NCI-H187 treated with DMSO at 0.1 percent for 48 hours (cell line): ENCODE results near the gene PCBP4.
"Not testable (repeated sequence)": the region's sequence is repeated elsewhere in the genome, so short reads cannot be mapped to it uniquely, and the experiment has no call there.

Experiments
- DNase-seq: peaks from one replicate; lab custom pipeline; 2025; lab: John Stamatoyannopoulos, UW

Gene PCBP4

DNA sequence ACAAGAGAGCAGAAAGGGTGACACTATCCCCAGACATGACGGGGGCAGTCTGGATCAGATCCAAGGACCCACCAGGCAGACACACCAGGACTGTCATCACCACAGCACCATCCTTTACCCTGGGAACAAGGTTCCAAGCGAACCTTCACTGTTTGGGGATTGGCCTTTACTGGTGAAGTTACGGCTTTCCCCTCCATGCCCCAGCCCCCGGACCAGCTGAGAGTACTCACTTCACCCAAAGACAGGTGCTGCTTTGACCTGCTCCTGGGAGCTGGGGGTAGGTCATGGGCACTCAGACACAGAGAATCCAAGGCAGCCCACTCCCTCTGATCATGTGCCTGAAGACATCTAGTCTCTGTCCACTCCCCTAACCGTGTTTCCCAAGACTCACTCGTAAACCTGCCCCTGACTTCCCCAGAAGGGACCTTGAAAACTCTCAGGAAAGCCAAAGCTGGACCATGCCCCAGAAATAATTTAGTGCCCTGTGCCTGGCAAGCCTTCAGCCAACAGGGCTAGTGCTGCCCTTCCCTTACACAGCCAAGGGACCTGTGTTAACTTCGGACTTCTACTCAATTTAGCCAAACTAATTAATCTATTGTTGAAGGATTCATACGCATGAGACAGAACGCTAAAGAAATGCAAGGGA is 28.4 kb downstream of the PCBP4 start:
- no peak for DNase-seq

DNA sequence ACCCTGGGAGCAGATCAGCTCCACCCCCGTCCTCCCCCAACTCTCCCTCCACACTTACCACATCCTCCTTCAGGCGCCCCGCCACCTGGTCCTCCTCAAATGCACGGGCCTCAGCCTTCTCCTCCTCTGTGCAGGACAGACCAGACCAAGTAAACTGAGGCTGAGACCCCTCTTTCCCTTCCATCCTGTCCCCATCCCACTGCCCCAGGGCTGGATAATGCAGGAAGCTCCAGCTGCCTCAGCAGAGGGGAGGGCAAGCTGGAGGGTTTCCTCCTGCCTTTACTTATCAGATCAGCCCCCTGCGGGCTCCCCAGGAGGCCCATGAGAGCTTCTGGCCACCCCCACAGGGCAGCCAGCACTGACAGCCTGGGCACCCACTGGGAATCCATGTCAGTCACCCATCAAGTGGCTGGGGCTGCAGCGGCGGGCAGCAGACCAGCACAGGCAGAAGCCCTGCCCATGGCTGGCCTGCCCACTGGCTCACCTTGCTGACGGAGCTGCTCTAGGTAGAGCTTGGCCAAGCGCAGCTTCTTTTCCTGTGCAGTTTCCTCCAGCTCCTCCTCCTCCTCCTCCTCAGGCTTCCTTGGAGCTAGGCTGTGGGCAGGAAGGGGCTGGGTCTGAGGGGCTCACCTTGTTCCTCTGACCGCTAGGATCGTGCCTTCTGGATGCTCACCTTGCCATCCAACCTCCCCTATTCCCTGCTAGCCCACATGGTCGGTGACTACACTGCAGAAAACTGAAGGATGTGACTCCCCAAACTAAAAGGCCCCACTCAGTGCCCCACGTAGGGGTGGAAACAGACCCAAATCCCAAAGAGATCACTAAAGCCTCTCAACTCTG is 29.4 kb downstream of the PCBP4 start:
- no peak for DNase-seq

DNA sequence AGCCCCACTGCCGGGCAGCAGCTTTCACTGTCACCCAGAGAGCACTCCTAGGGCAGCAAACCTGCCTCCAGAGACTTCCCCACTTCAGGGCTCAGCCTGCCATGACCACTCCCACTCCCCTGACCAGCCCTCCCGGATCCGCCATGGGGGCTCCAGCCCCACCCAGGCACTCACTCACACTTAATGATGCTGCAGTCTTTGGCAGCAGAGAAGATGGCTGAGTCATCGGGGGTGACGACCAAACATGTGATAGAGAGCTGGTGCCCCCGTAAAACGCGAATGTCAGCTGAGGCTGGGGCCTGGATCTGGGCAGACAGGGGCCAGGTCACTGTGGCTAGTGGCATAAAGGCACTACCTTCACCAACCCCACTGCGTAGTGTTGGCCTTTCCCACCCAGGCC is 30.2 kb downstream of the PCBP4 start:
- DNase-seq, result no peak

DNA sequence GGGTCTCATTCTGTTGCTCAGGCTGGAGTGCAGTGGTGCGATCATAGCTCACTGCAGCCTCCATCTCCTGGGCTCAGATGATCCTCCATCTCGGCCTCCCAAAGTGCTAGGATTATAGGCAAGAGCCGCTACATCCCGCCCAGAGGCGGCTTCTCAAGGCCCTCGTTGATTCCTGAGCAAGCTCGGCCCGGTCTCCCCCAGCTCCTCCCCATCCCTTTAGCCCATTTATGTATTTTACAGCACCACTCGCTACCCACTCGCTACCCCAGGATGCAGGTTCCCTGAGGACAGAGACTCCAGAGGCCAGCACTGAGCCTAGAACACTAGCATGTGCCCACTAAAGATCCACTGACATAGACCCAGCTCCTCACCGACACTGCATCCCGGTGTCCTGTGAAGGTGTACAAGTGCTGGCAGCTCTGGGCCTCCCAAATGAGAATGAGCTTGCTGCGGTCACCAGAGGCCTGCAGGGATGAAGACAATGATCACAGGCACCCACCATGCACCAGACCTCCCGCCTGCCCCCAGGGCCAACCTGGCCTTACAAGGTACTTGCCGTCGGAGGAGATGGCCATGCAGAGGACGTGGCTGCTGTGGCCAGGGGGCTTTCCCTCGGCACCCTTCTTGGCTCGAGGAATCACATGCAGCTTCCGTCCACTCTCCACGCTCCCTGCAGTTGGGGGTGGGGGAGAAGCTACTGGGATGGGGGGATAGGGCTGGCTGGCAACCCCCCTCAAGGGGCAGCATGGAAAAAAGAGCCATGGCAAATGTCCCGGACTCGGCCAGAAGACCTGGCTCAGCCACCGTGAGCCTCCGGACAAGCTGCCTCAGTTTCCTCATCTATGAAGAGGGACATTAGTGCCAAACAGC is 31.1 kb downstream of the PCBP4 start:
- DNase-seq, result no peak

DNA sequence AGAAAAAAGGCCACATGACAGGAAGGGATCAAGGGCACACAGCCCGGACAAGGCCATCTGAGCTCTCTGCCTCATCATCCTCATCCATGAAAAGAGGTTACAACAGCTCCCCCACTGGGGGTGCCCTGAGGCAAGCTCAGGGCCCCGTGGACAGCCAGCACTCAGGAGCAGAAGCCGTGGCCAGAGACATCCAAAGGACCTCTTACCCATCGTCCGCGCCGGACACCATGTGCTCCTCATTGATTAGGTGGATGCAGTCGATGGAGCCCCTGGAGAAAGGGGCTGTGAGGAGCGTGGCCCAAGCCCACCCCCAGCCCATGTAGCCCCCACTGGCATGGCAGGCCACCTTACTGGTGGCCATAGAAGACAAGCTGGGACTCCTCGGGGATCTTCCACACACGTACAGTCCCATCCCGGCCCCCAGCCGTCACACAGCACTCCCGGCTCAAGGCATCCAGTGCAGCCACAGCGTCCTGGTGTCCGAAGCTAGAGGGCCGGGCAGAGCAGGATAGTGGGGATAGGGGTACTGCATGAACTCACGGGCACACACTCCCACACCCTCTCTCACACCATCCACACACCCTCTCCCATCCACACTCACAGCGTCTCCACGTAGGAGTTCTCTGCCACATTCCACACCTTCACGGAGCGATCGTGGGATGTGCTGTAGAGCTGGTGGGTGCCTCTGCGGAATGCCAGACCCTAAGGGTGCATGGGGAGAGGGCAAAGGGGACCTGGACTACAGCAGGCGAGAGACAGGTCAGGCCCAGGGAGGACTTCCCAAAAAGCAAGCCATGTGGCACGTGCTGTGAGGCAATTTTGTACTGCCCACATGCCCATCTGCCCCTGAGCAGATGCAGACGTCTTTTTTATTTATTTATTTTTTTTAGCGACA is 32.0 kb downstream of the PCBP4 start:
- no peak for DNase-seq

DNA sequence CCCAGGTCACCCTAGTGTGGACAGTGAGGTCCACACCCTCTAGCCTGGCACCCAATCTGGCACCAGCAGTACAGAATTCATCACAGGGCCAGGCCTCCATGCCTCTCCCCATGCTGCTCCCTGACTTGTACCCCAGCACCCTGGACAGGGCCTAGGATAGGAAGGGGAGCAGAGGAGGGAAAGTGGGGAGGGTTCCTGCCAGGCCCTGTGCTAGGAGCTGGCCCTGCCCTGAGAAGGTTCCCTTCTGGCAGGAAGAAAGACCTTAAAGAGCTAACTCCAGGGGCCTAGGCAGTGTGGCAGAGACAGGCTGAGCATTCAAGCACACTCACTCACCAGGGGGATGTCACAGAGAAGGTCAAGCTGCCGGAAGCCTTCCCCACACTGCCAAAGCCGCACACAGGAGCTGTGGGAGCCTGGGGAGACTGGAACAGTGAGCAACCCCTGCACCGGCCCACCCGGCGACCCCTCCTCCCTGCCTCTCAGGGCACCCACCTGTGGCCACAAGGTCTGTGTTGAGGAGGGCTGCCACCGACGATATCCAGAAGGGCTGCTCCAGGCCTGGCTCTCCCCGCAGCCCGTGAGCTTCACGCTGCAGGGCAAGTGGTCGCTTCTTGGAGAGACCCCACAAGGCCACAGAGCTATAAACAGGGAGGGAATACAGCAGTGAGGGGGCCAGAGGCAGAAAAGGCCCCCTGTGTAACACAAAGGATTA is 33.0 kb downstream of the PCBP4 start:
- no peak for DNase-seq

DNA sequence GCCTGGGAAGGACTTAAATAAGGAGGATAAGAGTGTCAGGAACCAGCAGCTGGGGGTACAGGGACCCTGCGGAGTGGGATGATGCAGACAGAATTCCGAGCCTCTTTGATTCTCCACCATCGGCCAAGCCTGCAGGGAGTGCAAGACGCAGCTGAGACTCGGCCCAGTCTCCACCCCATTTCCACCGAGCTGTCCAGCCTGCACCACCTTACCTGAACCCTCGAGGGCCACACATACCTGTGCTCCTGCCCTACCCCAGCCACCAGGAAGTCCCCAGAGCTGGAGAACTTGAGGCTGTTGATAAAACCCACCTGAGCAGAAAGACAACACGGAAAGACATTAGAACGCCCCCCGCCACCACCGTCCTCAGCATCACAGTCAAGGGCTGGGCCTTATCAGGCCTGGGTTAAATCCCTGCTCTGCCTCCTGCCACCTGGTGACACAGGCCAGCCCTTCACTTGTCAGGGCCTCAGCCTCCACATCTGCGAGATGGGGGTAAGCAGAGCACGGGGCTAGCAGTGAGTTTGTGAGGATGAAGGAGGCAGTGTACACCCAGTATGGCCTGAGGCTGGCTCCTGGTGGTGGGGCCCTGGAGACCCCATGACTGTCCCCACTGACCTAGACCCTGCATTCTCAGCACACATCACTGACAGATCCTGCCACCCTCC is 33.6 kb downstream of the PCBP4 start:
- DNase-seq, result no peak

DNA sequence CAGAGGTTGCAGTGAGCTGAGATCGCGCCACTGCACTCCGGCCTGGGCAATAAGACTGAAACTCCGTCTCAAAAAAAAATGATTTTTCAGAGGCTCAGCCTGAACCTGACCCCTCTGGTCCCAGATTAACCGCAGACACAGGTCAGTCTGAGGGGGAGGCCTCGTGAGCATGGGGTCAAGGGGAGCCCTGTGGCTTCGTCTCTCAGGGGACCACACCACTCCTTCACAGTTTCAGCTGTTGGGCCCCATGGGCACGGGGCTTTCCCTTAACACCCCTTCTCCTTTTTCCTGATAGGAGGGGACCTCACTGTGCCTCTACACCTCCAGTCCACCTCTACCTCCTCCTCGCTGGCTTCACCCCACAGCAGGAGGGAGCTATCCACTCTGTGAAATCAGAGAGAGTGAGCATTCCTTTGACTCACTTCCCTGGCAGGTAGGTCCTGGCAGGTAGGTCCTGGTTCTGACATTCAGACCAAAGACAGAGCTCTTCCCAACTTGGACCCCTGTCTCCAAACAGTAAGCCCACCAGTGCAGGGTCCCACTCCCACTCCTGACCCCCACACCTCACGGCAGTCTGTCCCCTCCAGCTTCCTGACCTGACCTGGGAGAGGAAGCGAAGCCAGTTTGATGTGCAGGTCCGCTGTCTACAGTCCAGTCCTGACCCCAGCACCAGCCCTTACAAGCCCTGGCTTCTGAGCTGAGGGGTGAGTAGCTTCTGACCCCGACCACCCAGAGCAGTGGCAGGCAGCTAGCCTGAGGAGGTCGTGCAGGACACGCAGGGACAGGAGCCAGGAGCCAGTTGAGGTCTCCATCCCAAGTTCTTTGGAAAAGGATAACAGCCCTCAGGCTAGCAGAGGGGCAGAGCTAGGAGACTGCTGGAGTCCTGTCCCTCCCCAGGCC is 34.5 kb downstream of the PCBP4 start:
- no peak for DNase-seq

DNA sequence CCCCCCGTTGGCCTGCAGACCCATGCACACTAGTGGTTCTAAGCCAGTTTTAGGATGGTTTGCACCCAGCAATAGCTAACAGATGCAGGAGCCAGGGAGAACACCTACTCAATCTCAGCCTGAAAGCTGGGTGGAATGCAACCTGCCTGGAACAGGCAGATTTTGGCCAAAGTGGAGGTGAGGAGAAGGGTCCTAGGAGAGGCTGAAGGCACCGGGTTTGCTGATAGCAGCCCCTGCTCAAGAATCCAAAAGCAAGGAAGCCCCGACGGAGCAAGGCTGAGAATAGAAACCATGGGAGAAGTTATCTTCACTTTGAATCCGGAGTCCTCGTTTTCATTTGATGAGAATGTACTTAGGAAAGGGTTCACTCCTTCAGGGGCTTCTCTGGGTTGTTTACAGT is 35.5 kb downstream of the PCBP4 start:
- DNase-seq, result no peak

DNA sequence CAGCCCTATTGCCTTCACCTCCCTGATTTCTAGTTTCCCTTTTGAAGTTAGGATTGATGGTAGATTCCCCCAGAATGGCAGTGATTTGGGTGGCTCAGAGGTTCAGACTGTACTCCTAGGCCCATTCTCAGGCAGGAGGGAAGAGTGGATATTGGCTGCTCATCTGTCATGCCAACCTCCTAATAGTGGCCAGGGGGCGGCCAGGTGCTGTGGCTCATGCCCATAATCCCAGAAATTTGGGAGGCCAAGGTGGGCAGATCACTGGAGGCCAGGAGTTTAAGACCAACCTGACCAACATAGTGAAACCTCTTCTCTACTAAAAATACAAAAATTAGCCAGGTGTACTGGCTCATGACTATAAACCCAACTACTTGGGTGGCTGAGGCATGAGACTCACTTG is 36.8 kb downstream of the PCBP4 start:
- DNase-seq, result no peak

DNA sequence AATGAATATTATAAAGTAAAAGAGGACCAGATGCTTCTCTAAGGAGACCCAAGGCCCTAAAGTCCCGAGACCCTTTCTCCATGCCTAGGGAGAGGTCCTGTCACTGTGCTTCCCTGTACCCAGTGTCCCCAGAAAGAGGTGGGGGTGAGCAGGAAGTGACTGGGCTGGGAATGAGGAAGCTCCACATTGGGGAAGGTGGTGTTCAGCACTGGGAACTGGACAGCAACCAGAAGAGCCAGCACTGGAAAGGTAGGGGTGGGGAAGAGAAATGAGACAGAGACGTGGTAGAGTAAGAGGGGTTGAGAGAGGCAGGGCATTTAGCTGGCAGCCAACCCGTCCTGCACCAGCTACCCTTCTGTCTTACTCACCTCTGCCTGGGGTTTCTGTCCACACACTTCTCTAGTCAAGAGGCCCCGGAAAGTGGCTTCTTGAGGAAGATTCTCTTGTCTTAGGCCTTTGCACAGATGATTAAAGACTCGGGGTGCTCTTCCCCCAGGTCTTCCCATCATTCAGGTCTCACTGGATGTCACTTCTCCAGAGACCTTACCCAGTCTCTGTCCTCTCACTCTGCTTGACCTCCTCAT is 37.7 kb downstream of the PCBP4 start:
- no peak for DNase-seq

DNA sequence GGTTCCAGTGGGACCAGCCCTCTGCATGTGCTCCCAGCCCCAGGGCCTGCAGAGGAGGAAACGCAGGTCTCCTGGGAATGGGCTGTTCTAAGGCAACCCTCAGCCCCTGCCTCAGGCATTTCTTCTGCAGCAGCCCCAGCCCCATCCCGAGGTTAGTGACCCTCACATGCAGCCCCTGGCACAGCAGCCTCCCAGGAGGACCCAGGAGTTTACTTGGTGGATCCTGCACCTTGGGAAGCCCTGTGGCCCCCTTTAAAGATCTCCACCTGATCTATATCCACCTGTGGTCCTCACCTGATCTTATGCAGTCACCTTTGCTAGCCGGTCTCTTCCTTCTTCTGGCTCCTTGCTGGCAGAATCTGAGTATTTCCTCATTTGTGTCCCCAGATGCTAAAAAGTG is 38.3 kb downstream of the PCBP4 start:
- not testable (repeated sequence) for DNase-seq

DNA sequence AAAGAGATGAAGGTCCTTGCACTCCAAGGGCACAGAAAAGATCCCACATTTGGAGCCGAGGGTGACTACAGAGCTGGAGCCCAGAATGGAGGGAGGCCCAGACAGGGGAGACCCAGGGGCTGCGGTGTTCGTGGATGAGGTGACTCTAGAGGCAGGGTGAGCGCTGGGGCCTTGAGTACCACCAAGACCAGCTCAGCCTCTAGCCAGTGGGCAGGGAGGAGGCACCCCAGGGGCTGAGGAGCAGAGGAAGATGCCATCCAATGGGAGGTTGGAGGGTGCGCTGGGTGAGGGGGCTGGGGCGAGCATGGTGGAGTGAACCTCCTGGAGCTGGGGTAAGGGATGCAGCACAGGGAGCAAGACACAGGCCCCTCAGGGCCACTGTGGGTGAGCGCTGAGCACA is 38.8 kb downstream of the PCBP4 start:
- DNase-seq, result no peak

DNA sequence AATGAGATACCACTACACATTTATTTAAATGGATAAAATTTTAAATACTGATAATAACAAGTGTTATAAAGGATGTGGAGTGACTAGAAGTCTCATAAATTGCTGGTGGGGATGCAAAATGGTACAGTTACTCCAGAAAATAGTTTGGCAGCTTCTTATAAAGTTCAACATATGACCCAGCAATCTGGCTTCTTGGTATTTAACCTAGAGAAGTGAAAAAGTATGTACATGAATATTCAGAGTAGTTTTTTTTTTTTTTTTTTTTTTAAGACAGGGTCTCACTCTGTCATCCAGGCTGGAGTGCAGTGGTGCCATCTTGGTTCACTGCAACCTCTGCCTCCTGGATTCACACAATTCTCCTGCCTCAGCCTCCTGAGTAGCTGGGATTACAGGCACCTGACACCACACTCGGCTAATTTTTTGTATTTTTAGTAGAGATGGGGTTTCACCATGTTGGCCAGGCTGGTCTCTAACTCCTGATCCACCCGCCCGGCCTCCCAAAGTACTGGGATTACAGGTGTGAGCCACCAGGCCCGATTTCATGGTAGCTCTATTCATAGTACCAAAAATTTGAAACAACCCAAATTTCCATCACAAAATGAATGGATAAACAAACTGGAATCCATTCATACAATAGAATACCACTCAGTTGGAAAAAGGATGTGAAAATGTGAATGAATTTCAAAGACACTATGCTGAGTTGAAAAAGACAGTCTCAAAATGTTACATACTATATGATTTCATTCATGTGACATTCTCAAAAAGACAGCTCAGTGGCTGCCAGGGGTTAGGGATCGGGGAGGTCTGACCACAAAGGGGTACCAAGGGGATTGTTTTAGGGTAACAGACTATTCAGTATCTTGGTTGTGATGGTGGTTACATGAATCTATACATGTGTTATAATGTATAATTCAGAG is 39.9 kb downstream of the PCBP4 start:
- no peak for DNase-seq

DNA sequence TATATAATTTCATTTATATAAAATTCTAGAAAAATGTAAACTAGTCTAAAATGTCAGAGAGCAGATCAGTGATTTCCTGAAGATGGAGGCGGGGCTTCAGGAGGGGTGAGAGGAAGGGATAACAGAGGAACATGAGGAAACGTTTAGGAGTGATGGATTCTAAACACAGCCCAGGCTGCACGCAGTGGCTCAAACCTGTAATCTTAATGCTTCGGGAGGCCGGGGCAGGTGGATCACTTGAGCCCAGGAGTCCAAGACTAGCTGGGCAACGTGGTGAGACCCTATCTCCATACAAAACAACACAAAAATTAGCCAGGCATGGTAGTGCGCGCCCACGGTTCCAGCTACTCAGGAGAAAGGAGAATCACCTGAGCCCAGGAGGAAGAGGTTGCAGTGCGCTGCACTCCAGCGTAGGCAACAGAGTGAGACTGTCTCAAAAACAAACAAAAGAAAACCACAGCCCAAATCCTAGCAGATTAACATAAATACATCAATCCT is 46.1 kb downstream of the PCBP4 start:
- DNase-seq, result no peak

DNA sequence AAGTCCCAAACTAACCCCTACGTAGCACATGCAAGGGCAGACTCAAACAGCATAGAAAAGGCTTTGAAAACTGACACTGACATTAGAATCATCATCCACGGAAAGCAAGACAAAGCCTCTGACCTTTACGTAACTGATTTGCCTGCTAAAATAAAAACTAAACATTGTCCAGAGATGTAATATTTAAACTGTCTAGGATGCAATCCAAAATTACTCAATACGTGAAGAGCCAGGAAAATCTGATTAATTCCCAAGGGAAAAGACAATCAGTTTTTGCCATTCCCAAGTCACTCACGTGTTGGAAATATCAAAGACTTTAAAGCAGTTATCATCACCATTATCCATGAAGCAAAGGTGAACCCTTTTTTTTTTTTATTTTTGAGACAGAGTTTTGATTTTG is 50.8 kb downstream of the PCBP4 start:
- DNase-seq, result no peak

DNA sequence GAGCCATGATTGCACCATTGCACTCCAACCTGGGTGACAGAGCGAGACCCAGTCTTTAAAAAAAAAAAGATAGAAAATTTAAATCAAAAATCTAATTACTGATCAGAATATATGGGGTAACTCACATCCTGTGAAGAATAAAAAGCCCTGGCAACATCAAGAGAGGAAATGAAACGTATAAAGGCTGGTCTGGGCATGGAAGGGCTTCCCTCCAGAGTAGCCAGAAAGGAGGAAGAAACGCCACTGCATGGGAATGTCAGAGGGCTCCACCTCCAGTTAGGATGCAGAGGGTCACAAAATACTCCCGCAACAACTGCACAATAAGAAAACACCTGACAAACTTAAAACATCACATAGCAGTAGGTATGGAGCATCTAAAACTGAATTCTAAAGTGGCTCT is 59.2 kb downstream of the PCBP4 start:
- DNase-seq, result no peak
